Liver (tissue), 9 donors: Measurements from ENCODE around the gene KLHDC8A. TPM values are rescaled to one million over a fixed set of nuclear protein-coding genes. Genes with fewer than 3 reads are reported as not detected.
"Not testable (repeated sequence)": the region's sequence is repeated elsewhere in the genome, so short reads cannot be mapped to it uniquely, and the experiment has no call there.

Source experiments
- DNase-seq: peaks from one replicate; pipeline ENCODE4 v3.0.0-alpha.2; 2017; ENCODE audit warnings: low spot score
- H3K27ac ChIP-seq, 2 donors: one replicate each; pipeline ENCODE4 v1.7.0; 2013; ENCODE audit warnings: inconsistent platforms in 2 of 2, low read length in 2 of 2, control low read depth in 1 of 2, low read depth in 1 of 2, mild to moderate bottlenecking in 1 of 2
- H3K27me3 ChIP-seq, 4 donors: one replicate each; pipeline versions ENCODE4 v1.6.1 to v1.7.0; 2013; ENCODE audit warnings: low read length in 3 of 4, inconsistent platforms in 1 of 4, mild to moderate bottlenecking in 1 of 4, moderate library complexity in 1 of 4; ENCODE audit not compliant: control insufficient read depth in 4 of 4, insufficient read depth in 4 of 4
- H3K36me3 ChIP-seq, 4 donors: one replicate each; pipeline versions ENCODE4 v1.6.1 to v1.7.0; 2013; ENCODE audit warnings: low read length in 3 of 4, mild to moderate bottlenecking in 3 of 4, low read depth in 1 of 4, moderate library complexity in 1 of 4; ENCODE audit not compliant: control insufficient read depth in 4 of 4, insufficient read depth in 3 of 4
- H3K4me1 ChIP-seq, 4 donors: one replicate each; pipeline versions ENCODE4 v1.6.1 to v1.7.0; 2013; ENCODE audit warnings: low read length in 3 of 4, mild to moderate bottlenecking in 3 of 4, moderate library complexity in 1 of 4; ENCODE audit not compliant: control insufficient read depth in 4 of 4, insufficient read depth in 4 of 4
- H3K4me3 ChIP-seq, 3 donors: one replicate each; pipeline versions ENCODE4 v1.6.1 to v1.7.0; 2013; ENCODE audit warnings: low read length in 3 of 3, control low read depth in 1 of 3, low read depth in 1 of 3, mild to moderate bottlenecking in 1 of 3
- H3K9ac ChIP-seq, 2 donors: one replicate each; pipeline ENCODE4 v1.7.0; 2013; ENCODE audit warnings: low read length in 2 of 2, mild to moderate bottlenecking in 2 of 2, moderate library complexity in 2 of 2, control low read depth in 1 of 2, low read depth in 1 of 2
- H3K9me3 ChIP-seq, 4 donors: one replicate each; pipeline versions ENCODE4 v1.6.1 to v1.7.0; 2013; ENCODE audit warnings: low read length in 3 of 4; ENCODE audit not compliant: control insufficient read depth in 4 of 4
- EGR1 ChIP-seq, 2 donors: IDR thresholded peaks; 2 replicates each; pipeline ENCODE4 v1.6.1; 2016 to 2018; ENCODE audit warnings: antibody characterized with exemption in 2 of 2, low read depth in 2 of 2
- FOXA1 ChIP-seq: IDR thresholded peaks from 2 replicates; pipeline ENCODE4 v1.6.1; 2016; ENCODE audit warnings: antibody characterized with exemption
- FOXA2 ChIP-seq: IDR thresholded peaks from 2 replicates; pipeline ENCODE4 v1.6.1; 2016; ENCODE audit warnings: antibody characterized with exemption
- GABPA ChIP-seq, 2 donors: IDR thresholded peaks in 1 of 2; conservative IDR thresholded peaks in 1 of 2; 2 replicates each; pipeline ENCODE4 v1.6.1; 2016; ENCODE audit warnings: antibody characterized with exemption in 2 of 2, mild to moderate bottlenecking in 1 of 2, moderate library complexity in 1 of 2
- HNF4A ChIP-seq, 2 donors: conservative IDR thresholded peaks; 2 replicates each; pipeline ENCODE4 v1.6.1; 2016; ENCODE audit warnings: antibody characterized with exemption in 2 of 2, mild to moderate bottlenecking in 2 of 2
- HNF4G ChIP-seq: IDR thresholded peaks from 2 replicates; pipeline ENCODE4 v1.6.1; 2016; ENCODE audit warnings: antibody characterized with exemption
- MAX ChIP-seq: IDR thresholded peaks from 2 replicates; pipeline ENCODE4 v1.6.1; 2016; ENCODE audit warnings: antibody characterized with exemption
- NR2F2 ChIP-seq: IDR thresholded peaks from 2 replicates; pipeline ENCODE4 v1.6.1; 2016; ENCODE audit warnings: antibody characterized with exemption
- RAD21 ChIP-seq, 2 donors: IDR thresholded peaks; 2 replicates each; pipeline ENCODE4 v1.6.1; 2016; ENCODE audit warnings: antibody characterized with exemption in 2 of 2, mild to moderate bottlenecking in 2 of 2
- REST ChIP-seq: IDR thresholded peaks from 2 replicates; pipeline ENCODE4 v1.6.1; 2016; ENCODE audit warnings: antibody characterized with exemption, mild to moderate bottlenecking
- RXRA ChIP-seq, 2 donors: IDR thresholded peaks; 2 replicates each; pipeline ENCODE4 v1.6.1; 2017 to 2018; ENCODE audit warnings: antibody characterized with exemption in 2 of 2, mild to moderate bottlenecking in 1 of 2
- TAF1 ChIP-seq: conservative IDR thresholded peaks from 2 replicates; pipeline ENCODE4 v1.6.1; 2016; ENCODE audit warnings: antibody characterized with exemption, mild to moderate bottlenecking
- WGBS: extraction: QIAGEN DNeasy Blood & Tissue Kit; methylation state at CpG from one replicate; pipeline ENCODE4 v1.1.7; 2013; 5-methylcytosine and 5-hydroxymethylcytosine counted together
- polyA plus RNA-seq, 2 donors: library from polyadenylated mRNA; stranded (reverse) in 1 of 2; unstranded in 1 of 2; fragments of 200-250 nt in 1 of 2; fragments of >200 nt in 1 of 2; fragmentation: Nextera tagmentation in 1 of 2; extraction: Ambion mirVana in 1 of 2; gene quantifications; one replicate each; pipeline versions ENCODE4 v1.2.1 to v1.2.3, GENCODE V29; 2013 to 2015
- total RNA-seq, 2 donors: library from RNA; depleted of rRNA; stranded (reverse); fragments of >200 nt; gene quantifications; one replicate each; pipeline ENCODE4 v1.2.3, GENCODE V29; 2014
- TF ChIP-seq, protein P1 (sequence below): fragments of 150-350 bp; IDR thresholded peaks from 2 replicates; pipeline ENCODE4 v1.5.1; 2017; ENCODE audit warnings: improper control_type of control experiment, low read depth, low read length; ENCODE audit not compliant: missing input control
- donor health status: healthy.
- donor health status: healthy.
- donor health status: healthy.
- donor health status: healthy.
- donor health status: healthy.

The KLHDC8A gene
- total and polyA plus RNA-seq, 4 donors: 0.02 to 0.05 TPM; not detected in 2

GRCh38 chr1:205382990-205383389, 26.3 kb upstream of the KLHDC8A start:
- not testable (repeated sequence) for H3K4me1 ChIP-seq, H3K9me3 ChIP-seq, H3K4me3 ChIP-seq, H3K9ac ChIP-seq, H3K27me3 ChIP-seq, H3K36me3 ChIP-seq, DNase-seq, H3K27ac ChIP-seq
- WGBS: 86% methylated on average over 3 of the region's 3 CpGs

GRCh38 chr1:205382561-205382960, 25.8 kb upstream of the KLHDC8A start:
- Histone ChIP-seq H3K27me3 (peaks cover 0 to 6% (median under 1%) of the 10 kb centered on the region in 4 donors), H3K9ac (no peak overlapping the region), H3K36me3 (no peaks in the 10 kb centered on the region), H3K4me1 (no peaks in the 10 kb centered on the region), H3K9me3 (no peaks in the 10 kb centered on the region), H3K27ac (no peak overlapping the region), H3K4me3 (no peak overlapping the region)
- DNase-seq: no peak
- 89% methylated on average over 4 of the region's 4 CpGs for WGBS
- TF ChIP-seq HNF4G: no peak
- no peak for TF ChIP-seq MAX
- TF ChIP-seq RXRA (IDR thresholded peaks at IDR 0.05): no peak
- no peak for TF ChIP-seq TAF1
- no peak for TF ChIP-seq NR2F2
- TF ChIP-seq, protein P1, sequence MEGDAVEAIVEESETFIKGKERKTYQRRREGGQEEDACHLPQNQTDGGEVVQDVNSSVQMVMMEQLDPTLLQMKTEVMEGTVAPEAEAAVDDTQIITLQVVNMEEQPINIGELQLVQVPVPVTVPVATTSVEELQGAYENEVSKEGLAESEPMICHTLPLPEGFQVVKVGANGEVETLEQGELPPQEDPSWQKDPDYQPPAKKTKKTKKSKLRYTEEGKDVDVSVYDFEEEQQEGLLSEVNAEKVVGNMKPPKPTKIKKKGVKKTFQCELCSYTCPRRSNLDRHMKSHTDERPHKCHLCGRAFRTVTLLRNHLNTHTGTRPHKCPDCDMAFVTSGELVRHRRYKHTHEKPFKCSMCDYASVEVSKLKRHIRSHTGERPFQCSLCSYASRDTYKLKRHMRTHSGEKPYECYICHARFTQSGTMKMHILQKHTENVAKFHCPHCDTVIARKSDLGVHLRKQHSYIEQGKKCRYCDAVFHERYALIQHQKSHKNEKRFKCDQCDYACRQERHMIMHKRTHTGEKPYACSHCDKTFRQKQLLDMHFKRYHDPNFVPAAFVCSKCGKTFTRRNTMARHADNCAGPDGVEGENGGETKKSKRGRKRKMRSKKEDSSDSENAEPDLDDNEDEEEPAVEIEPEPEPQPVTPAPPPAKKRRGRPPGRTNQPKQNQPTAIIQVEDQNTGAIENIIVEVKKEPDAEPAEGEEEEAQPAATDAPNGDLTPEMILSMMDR: no peak
- TF ChIP-seq FOXA2: no peak
- no peak for TF ChIP-seq RAD21 (IDR thresholded peaks at IDR 0.05)
- no peak for TF ChIP-seq EGR1 (IDR thresholded peaks at IDR 0.05; ENCODE audit: low read depth in 2 of 2)

- WGBS: 85% methylated on average over 6 of the region's 6 CpGs
- no peak for TF ChIP-seq NR2F2
- no peak for TF ChIP-seq FOXA1
- TF ChIP-seq HNF4A (conservative IDR thresholded peaks at IDR 0.05): no peak
- TF ChIP-seq MAX: no peak
- TF ChIP-seq RAD21 (IDR thresholded peaks at IDR 0.05): no peak
- no peak for TF ChIP-seq RXRA (IDR thresholded peaks at IDR 0.05)
- TF ChIP-seq FOXA2: no peak
- TF ChIP-seq REST: no peak
- no peak for TF ChIP-seq GABPA (IDR thresholded peaks at IDR 0.05 in 1 of 2, conservative IDR thresholded peaks at IDR 0.05 in 1 of 2)
- TF ChIP-seq, protein P1: no peak
- no peak for TF ChIP-seq TAF1
- Histone ChIP-seq H3K27ac (no peak overlapping the region), H3K9ac (no peak overlapping the region), H3K4me1 (no peaks in the 10 kb centered on the region), H3K27me3 (peaks cover 0 to 6% (median 3%) of the 10 kb centered on the region in 4 donors), H3K9me3 (no peaks in the 10 kb centered on the region), H3K4me3 (no peak overlapping the region), H3K36me3 (no peaks in the 10 kb centered on the region)
- no peak for DNase-seq
These were observed 24.6 kb upstream of the KLHDC8A start for GRCh38 chr1:205381305-205381704.
